Hepatocyte (in vitro differentiated cells): Measurements from ENCODE around the gene USP36.

Source experiments
- EZH2 ChIP-seq: fragments of 200-600 bp; sonication (generic); IDR thresholded peaks from 2 replicates; pipeline ENCODE4 v1.6.1; 2016; ENCODE audit warnings: antibody characterized with exemption, mild to moderate bottlenecking, borderline replicate concordance
- TF ChIP-seq, protein P1 (sequence below): fragments of 200-600 bp; sonication (generic); IDR thresholded peaks from 2 replicates; pipeline ENCODE4 v1.5.1; 2016; ENCODE audit warnings: antibody characterized with exemption, mild to moderate bottlenecking; ENCODE audit not compliant: poor library complexity

GRCh38 chr17:78812855-78813254 is 27.8 kb downstream of the USP36 start:
- TF ChIP-seq EZH2, result no peak
- TF ChIP-seq, protein P1, sequence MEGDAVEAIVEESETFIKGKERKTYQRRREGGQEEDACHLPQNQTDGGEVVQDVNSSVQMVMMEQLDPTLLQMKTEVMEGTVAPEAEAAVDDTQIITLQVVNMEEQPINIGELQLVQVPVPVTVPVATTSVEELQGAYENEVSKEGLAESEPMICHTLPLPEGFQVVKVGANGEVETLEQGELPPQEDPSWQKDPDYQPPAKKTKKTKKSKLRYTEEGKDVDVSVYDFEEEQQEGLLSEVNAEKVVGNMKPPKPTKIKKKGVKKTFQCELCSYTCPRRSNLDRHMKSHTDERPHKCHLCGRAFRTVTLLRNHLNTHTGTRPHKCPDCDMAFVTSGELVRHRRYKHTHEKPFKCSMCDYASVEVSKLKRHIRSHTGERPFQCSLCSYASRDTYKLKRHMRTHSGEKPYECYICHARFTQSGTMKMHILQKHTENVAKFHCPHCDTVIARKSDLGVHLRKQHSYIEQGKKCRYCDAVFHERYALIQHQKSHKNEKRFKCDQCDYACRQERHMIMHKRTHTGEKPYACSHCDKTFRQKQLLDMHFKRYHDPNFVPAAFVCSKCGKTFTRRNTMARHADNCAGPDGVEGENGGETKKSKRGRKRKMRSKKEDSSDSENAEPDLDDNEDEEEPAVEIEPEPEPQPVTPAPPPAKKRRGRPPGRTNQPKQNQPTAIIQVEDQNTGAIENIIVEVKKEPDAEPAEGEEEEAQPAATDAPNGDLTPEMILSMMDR, result no peak
